ENCODE data around the gene TANGO6. TPM values are rescaled to one million over a fixed set of nuclear protein-coding genes. Genes with fewer than 3 reads are reported as not detected.

TANGO6 gene
- total RNA-seq, 2 donors from 2014 or later: 6.4 to 10.9 TPM

DNA sequence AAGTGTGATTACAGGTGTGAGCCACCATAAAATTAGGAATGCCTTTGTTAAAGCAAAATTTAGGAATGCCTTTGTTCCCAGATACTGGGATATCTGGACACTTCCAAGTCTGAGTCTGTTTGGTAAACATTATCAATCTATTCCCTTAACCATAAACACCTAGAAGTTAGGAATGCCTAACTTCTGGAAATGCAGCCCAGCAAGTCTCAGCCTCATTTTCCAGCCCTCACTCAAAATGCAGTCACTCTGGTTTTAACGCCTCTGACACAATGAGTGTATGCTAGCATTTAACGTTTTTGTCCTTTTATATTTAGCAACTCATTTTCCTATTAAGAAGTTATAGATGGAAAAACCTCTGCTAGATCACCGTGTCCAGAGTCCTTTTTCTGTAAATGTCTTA is 227.7 kb downstream of the TANGO6 start:
- Histone ChIP-seq H3K4me3 (no peak overlapping the region), H3K36me3 (no peaks in the 10 kb centered on the region), H3K4me1 (peaks cover 0 to 7% of the 10 kb centered on the region in 2 donors), H3K27me3 (no peaks in the 10 kb centered on the region), H3K9me3 (no peaks in the 10 kb centered on the region), H3K27ac (no peak overlapping the region)
- DNase-seq (ENCODE audit: low spot score): no peak
- TF ChIP-seq, protein P1, sequence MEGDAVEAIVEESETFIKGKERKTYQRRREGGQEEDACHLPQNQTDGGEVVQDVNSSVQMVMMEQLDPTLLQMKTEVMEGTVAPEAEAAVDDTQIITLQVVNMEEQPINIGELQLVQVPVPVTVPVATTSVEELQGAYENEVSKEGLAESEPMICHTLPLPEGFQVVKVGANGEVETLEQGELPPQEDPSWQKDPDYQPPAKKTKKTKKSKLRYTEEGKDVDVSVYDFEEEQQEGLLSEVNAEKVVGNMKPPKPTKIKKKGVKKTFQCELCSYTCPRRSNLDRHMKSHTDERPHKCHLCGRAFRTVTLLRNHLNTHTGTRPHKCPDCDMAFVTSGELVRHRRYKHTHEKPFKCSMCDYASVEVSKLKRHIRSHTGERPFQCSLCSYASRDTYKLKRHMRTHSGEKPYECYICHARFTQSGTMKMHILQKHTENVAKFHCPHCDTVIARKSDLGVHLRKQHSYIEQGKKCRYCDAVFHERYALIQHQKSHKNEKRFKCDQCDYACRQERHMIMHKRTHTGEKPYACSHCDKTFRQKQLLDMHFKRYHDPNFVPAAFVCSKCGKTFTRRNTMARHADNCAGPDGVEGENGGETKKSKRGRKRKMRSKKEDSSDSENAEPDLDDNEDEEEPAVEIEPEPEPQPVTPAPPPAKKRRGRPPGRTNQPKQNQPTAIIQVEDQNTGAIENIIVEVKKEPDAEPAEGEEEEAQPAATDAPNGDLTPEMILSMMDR (IDR thresholded peaks at IDR 0.05): no peak

DNA sequence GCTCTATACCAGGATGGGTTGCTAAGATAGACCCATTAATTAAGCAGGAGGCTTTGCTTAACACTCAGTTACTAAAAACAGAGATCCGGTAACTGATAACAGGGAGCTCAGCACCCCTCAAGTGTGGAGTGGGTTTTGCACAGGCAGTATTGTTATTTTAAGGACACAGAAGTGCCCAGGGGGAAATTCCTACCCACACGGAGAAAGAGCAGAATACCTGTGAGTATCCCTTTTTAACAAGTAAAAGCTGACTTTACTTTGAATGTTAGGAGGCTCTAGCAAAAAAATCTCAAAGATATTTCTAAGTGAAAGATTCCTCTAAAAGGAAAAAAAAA is 229.3 kb downstream of the TANGO6 start:
- Histone ChIP-seq H3K27ac (no peak overlapping the region), H3K4me3 (no peak overlapping the region), H3K9me3 (no peaks in the 10 kb centered on the region), H3K27me3 (no peaks in the 10 kb centered on the region), H3K4me1 (peaks cover 0 to 7% of the 10 kb centered on the region in 2 donors), H3K36me3 (no peaks in the 10 kb centered on the region)
- TF ChIP-seq, protein P1 (IDR thresholded peaks at IDR 0.05): no peak
- DNase-seq (ENCODE audit: low spot score): no peak

DNA sequence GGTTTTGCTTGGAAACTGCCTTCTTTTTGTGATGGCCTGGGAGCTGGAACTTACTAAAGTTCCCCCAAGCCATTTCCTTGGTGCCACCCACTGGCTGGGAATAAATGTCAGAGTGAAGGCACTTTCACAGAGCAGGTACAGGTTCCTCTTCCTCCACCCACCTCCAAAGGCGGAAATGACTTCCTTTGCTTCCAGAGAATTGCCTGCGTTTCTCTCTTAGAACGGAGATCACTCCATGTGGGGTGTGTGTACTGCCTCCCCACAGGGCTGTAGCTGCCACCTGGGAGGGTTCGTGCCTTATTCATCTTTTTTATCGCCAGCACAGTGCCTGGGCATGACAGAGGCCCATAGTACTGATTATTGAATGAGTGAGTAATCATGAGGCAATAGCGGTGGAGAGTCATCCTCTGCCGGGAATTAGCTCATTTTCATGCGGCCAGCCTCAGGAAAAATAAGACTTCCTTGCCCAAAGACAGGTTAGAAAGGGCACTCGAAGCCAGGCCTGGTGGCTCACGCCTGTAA is 229.9 kb downstream of the TANGO6 start:
- Histone ChIP-seq H3K27ac (no peak overlapping the region), H3K4me1 (peaks cover 0 to 7% of the 10 kb centered on the region in 2 donors), H3K9me3 (no peaks in the 10 kb centered on the region), H3K27me3 (no peaks in the 10 kb centered on the region), H3K36me3 (no peaks in the 10 kb centered on the region), H3K4me3 (no peak overlapping the region)
- TF ChIP-seq, protein P1 (IDR thresholded peaks at IDR 0.05): no peak
- DNase-seq (ENCODE audit: low spot score): no peak

DNA sequence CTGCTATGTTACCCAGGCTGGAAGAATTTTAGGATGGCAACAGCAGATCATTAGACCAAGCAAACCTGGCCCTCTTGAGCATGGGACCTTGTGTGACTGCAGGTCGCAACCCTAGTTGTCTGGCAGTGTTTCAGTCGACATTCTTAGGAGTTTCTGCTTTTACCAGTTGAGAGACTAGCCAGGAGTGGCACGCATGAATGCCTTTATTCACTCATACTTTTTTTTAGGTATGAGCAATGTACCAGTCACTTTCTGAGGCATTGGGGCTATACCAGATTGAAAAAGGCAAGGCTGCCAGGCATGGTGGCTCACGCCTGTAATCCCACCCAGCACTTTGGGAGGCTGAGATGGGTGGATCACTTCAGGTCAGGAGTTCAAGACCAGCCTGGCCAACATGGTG is 233.9 kb downstream of the TANGO6 start:
- Histone ChIP-seq H3K27me3 (no peaks in the 10 kb centered on the region), H3K9me3 (no peaks in the 10 kb centered on the region), H3K4me3 (no peak overlapping the region), H3K4me1 (peaks cover 0 to 4% of the 10 kb centered on the region in 2 donors), H3K27ac (no peak overlapping the region), H3K36me3 (no peaks in the 10 kb centered on the region)
- no peak for DNase-seq (ENCODE audit: low spot score)
- TF ChIP-seq, protein P1 (IDR thresholded peaks at IDR 0.05): no peak

DNA sequence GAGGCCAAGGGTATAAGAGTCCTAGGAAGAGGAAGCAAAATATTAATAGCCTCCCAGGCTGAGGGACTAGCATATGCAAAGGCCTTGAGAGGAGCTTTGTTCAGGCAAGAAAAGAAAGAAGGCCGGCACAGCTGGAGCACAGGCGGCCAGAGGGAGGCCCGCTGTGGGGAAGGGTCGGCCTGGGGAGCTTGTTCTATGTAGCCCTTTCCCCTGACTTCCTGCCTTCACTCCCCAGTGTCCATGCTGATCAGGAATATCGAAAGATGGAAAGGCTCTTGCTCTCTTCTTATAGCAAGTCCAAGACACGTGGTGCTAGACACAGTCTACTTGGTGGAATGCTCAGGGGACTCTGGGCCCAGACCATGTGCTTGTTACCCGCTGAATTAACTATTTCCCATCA is 234.7 kb downstream of the TANGO6 start:
- TF ChIP-seq, protein P1 (IDR thresholded peaks at IDR 0.05): no peak
- Histone ChIP-seq H3K27ac (no peak overlapping the region), H3K36me3 (no peaks in the 10 kb centered on the region), H3K9me3 (no peaks in the 10 kb centered on the region), H3K4me1 (no peaks in the 10 kb centered on the region), H3K4me3 (no peak overlapping the region), H3K27me3 (no peaks in the 10 kb centered on the region)
- DNase-seq (ENCODE audit: low spot score): no peak

DNA sequence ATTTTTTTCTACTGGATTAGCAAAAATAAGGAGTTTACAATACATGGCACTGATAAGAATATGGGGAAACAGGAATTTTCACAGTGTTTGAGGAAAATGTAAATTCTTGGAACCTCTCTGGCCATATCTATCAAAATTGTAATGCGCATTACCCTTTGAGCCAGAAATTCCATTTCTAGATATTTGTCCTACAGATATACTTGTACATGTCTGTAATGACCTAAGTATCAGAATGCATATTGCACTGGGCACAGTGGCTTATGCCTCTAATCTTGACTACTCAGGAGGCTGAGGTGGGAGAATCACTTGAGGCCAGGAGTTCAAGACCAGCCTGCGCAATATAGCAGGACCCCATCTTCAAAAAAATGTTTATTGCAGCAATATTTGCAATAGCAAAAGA is 236.4 kb downstream of the TANGO6 start:
- TF ChIP-seq, protein P1 (IDR thresholded peaks at IDR 0.05): no peak
- H3K4me1 ChIP-seq: peaks cover 0 to 7% of the 10 kb centered on the region in 2 donors
- DNase-seq (ENCODE audit: low spot score): no peak
- H3K27me3 ChIP-seq: no peaks in the 10 kb centered on the region
- H3K4me3 ChIP-seq: no peak overlapping the region
- H3K36me3 ChIP-seq: no peaks in the 10 kb centered on the region
- no peak overlapping the region for H3K27ac ChIP-seq
- no peaks in the 10 kb centered on the region for H3K9me3 ChIP-seq

Measured in right atrium auricular region (tissue), 2 donors.